T1000 (cell line): ENCODE results near the gene CEACAM4.
A peak's percentile ranks its signal among the peaks of the same experiment; 100 is the strongest.
"Not testable (repeated sequence)": the region's sequence is repeated elsewhere in the genome, so short reads cannot be mapped to it uniquely, and the experiment has no call there.

Experiments used
- DNase-seq: peaks from one replicate; lab custom pipeline; 2025; ENCODE audit warnings: mixed read lengths; lab: John Stamatoyannopoulos, UW

The CEACAM4 gene

GRCh38 chr19:41626877-41627276 lies at the start of gene CEACAM4:
Gene CEACAM4 (minus strand): TSS chr19:41627074. CDS start chr19:41626963, 111 bp downstream.
- DNase-seq: no peak

GRCh38 chr19:41671486-41671885 lies 44.6 kb upstream of the CEACAM4 start:
- DNase-seq: no peak

GRCh38 chr19:41670755-41671154 lies 43.9 kb upstream of the CEACAM4 start:
- DNase-seq: no peak

GRCh38 chr19:41668315-41668714 lies 41.4 kb upstream of the CEACAM4 start:
- no peak for DNase-seq

- DNase-seq: no peak
Measured at GRCh38 chr19:41666075-41666474, 39.2 kb upstream of the CEACAM4 start.

GRCh38 chr19:41657157-41657556 lies 30.3 kb upstream of the CEACAM4 start:
- no peak for DNase-seq

- not testable (repeated sequence) for DNase-seq
Measured at GRCh38 chr19:41656756-41657155, 29.9 kb upstream of the CEACAM4 start.

- DNase-seq: no peak
Measured at GRCh38 chr19:41652250-41652649, 25.4 kb upstream of the CEACAM4 start.

- DNase-seq: no peak
Measured at GRCh38 chr19:41649827-41650226, 23.0 kb upstream of the CEACAM4 start.

GRCh38 chr19:41646589-41647204 lies 19.8 kb upstream of the CEACAM4 start:
- no peak for DNase-seq

GRCh38 chr19:41641879-41642485 lies 15.1 kb upstream of the CEACAM4 start:
- peak; percentile 12 for DNase-seq

GRCh38 chr19:41638641-41639081 lies 11.8 kb upstream of the CEACAM4 start:
- DNase-seq: no peak

- no peak for DNase-seq
Measured at GRCh38 chr19:41637484-41637883, 10.6 kb upstream of the CEACAM4 start.

- no peak for DNase-seq
Measured at GRCh38 chr19:41627966-41628675, 1.2 kb upstream of the CEACAM4 start.

GRCh38 chr19:41626278-41626677 lies 596 bp downstream of the CEACAM4 start:
- DNase-seq: no peak

GRCh38 chr19:41624937-41625336 lies 1.9 kb downstream of the CEACAM4 start:
- DNase-seq: no peak

GRCh38 chr19:41624515-41624914 lies 2.4 kb downstream of the CEACAM4 start:
- no peak for DNase-seq

GRCh38 chr19:41623360-41623759 lies 3.5 kb downstream of the CEACAM4 start:
- DNase-seq: no peak

GRCh38 chr19:41621654-41622053 lies 5.2 kb downstream of the CEACAM4 start:
- DNase-seq: no peak

GRCh38 chr19:41621226-41621625 lies 5.6 kb downstream of the CEACAM4 start:
- DNase-seq: no peak

- no peak for DNase-seq
Measured at GRCh38 chr19:41620171-41620570, 6.7 kb downstream of the CEACAM4 start.

- no peak for DNase-seq
Measured at GRCh38 chr19:41619018-41619556, 7.8 kb downstream of the CEACAM4 start.
